GM23338 (cell line): Measurements from ENCODE around the gene C19orf81. TPM values are rescaled to one million over a fixed set of nuclear protein-coding genes. Genes with fewer than 3 reads are reported as not detected.

ENCODE experiments used
- ATAC-seq: fragments of 200-7000 bp; cut with Tn5 transposase; 3 replicates; pipeline ENCODE4 v1.9.1; 2020
- DNase-seq: peaks from one replicate; pipeline ENCODE4 v3.0.0-alpha.2; 2015; ENCODE audit warnings: low spot score
- H2AFZ ChIP-seq: fragments of 200-600 bp; sonication (generic); 2 replicates; pipeline ENCODE4 v1.8.0; 2016; ENCODE audit warnings: antibody characterized with exemption, mild to moderate bottlenecking, moderate library complexity
- H3F3A ChIP-seq: fragments of 200-600 bp; sonication (generic); replicated peaks from 2 replicates; pipeline ENCODE4 v1.8.0; 2017; ENCODE audit warnings: antibody characterized with exemption, mixed run types, low read depth
- H3K27ac ChIP-seq: fragments of 200-600 bp; sonication (generic); 2 replicates; pipeline ENCODE4 v1.6.1; 2016; ENCODE audit warnings: low read depth
- H3K27me3 ChIP-seq: fragments of 200-600 bp; sonication (generic); 2 replicates; pipeline ENCODE4 v1.8.0; 2016; ENCODE audit warnings: mild to moderate bottlenecking, mixed run types, moderate library complexity; ENCODE audit not compliant: insufficient read depth
- H3K36me3 ChIP-seq: fragments of 200-600 bp; sonication (generic); 2 replicates; pipeline ENCODE4 v1.8.0; 2016; ENCODE audit warnings: mild to moderate bottlenecking; ENCODE audit not compliant: insufficient read depth
- H3K4me1 ChIP-seq: fragments of 200-600 bp; sonication (generic); 2 replicates; pipeline ENCODE4 v1.8.0; 2016; ENCODE audit warnings: mild to moderate bottlenecking, moderate library complexity; ENCODE audit not compliant: insufficient read depth
- H3K4me2 ChIP-seq: fragments of 200-600 bp; sonication (generic); 2 replicates; pipeline ENCODE4 v1.7.1; 2017; ENCODE audit warnings: mixed run types
- H3K4me3 ChIP-seq: fragments of 200-600 bp; sonication (generic); 2 replicates; pipeline ENCODE4 v1.6.1; 2016; ENCODE audit warnings: mixed run types
- H3K79me2 ChIP-seq: fragments of 200-600 bp; sonication (generic); replicated peaks from 2 replicates; pipeline ENCODE4 v1.8.0; 2017; ENCODE audit warnings: mild to moderate bottlenecking; ENCODE audit not compliant: insufficient read depth
- H3K9me2 ChIP-seq: fragments of 200-600 bp; sonication (generic); 2 replicates; pipeline ENCODE4 v1.8.0; 2017; ENCODE audit not compliant: insufficient read depth
- H4K20me1 ChIP-seq: fragments of 200-600 bp; sonication (generic); replicated peaks from 2 replicates; pipeline ENCODE4 v1.8.0; 2017; ENCODE audit warnings: mild to moderate bottlenecking; ENCODE audit not compliant: insufficient read depth
- H3K27ac Mint-ChIP-seq: 2 replicates; pipeline ENCODE4 v1.8.0; 2020; ENCODE audit warnings: inconsistent platforms, mild to moderate bottlenecking, moderate library complexity, mixed read lengths
- H3K27me3 Mint-ChIP-seq: 3 replicates; pipeline ENCODE4 v1.8.0; 2022; ENCODE audit warnings: low read depth, mild to moderate bottlenecking, moderate library complexity, mixed read lengths, inconsistent platforms; ENCODE audit not compliant: insufficient read depth, poor library complexity
- H3K36me3 Mint-ChIP-seq: 3 replicates; pipeline ENCODE4 v1.8.0; 2021; ENCODE audit warnings: low read depth, mild to moderate bottlenecking, inconsistent platforms, moderate library complexity, mixed read lengths
- H3K4me1 Mint-ChIP-seq: 3 replicates; pipeline ENCODE4 v1.8.0; 2020; ENCODE audit warnings: mild to moderate bottlenecking, inconsistent platforms, mixed read lengths
- H3K4me3 Mint-ChIP-seq: 3 replicates; pipeline ENCODE4 v1.8.0; 2021; ENCODE audit warnings: moderate library complexity, mild to moderate bottlenecking, inconsistent platforms, mixed read lengths
- H3K9me3 Mint-ChIP-seq: 3 replicates; pipeline ENCODE4 v1.8.0; 2020; ENCODE audit warnings: moderate library complexity, mild to moderate bottlenecking, inconsistent platforms, mixed read lengths
- CREB1 ChIP-seq: fragments of 250-450 bp; sonication (Bioruptor Pico); IDR thresholded peaks from 2 replicates; pipeline ENCODE4 v1.5.0; 2020; ENCODE audit warnings: low read depth, mild to moderate bottlenecking, moderate library complexity
- EZH2 ChIP-seq: fragments of 200-600 bp; sonication (generic); IDR thresholded peaks from one replicate; pipeline ENCODE4 v1.8.0; 2017; ENCODE audit warnings: antibody characterized with exemption, mild to moderate bottlenecking, low read depth; ENCODE audit not compliant: unreplicated experiment
- EZH2phosphoT487 ChIP-seq: fragments of 200-600 bp; sonication (generic); IDR thresholded peaks from one replicate; pipeline ENCODE4 v1.8.1; 2018; ENCODE audit warnings: antibody characterized with exemption; ENCODE audit not compliant: unreplicated experiment
- JUNB ChIP-seq: IDR thresholded peaks from one replicate; pipeline ENCODE4 v1.6.1; 2016; ENCODE audit warnings: antibody characterized with exemption; ENCODE audit not compliant: unreplicated experiment
- NANOG ChIP-seq: IDR thresholded peaks from 2 replicates; pipeline ENCODE4 v1.6.1; 2016; ENCODE audit warnings: antibody characterized with exemption, borderline replicate concordance
- POLR2AphosphoS5 ChIP-seq: IDR thresholded peaks from 2 replicates; pipeline ENCODE4 v1.6.1; 2016; ENCODE audit warnings: antibody characterized with exemption, low read depth
- STAT1 ChIP-seq: IDR thresholded peaks from one replicate; pipeline ENCODE4 v1.6.1; 2016; ENCODE audit warnings: antibody characterized with exemption; ENCODE audit not compliant: unreplicated experiment
- ZNF114 ChIP-seq: fragments of 250-450 bp; sonication (Bioruptor Pico); IDR thresholded peaks from 2 replicates; pipeline ENCODE4 v1.5.0; 2020; ENCODE audit warnings: mild to moderate bottlenecking, moderate library complexity
- ZNF331 ChIP-seq: fragments of 250-450 bp; sonication (Bioruptor Pico); IDR thresholded peaks from 2 replicates; pipeline ENCODE4 v1.5.0; 2020; ENCODE audit warnings: low read depth, mild to moderate bottlenecking, moderate library complexity
- polyA plus RNA-seq: library from polyadenylated mRNA; unstranded; fragments of >200 nt; fragmentation: Nextera tagmentation; extraction: Ambion mirVana; gene quantifications from 2 replicates; pipeline ENCODE4 v1.2.1, GENCODE V29; 2016
- total RNA-seq: library from RNA; depleted of rRNA; stranded (reverse); fragments of >200 nt; shearing (Covaris generic); gene quantifications from 2 replicates; pipeline ENCODE4 v1.2.3, GENCODE V29; 2014
- TF ChIP-seq, protein P1 (sequence below): fragments of 250-450 bp; sonication (Bioruptor Pico); IDR thresholded peaks from 2 replicates; pipeline ENCODE4 v1.5.0; 2020; ENCODE audit warnings: mild to moderate bottlenecking, moderate library complexity
- TF ChIP-seq, protein P2 (sequence below): IDR thresholded peaks from 2 replicates; pipeline ENCODE4 v1.6.1; 2016; ENCODE audit warnings: antibody characterized with exemption
- TF ChIP-seq, protein P3 (sequence below), 2 experiments: fragments of 200-600 bp in 1 of 2; sonication (generic) in 1 of 2; conservative IDR thresholded peaks; 2 replicates each; pipeline versions ENCODE4 v1.5.1 to v1.6.1; 2016 to 2017; ENCODE audit warnings: antibody characterized with exemption in 2 of 2, low read depth in 2 of 2, mild to moderate bottlenecking in 2 of 2, moderate library complexity in 1 of 2
- TF ChIP-seq, protein P4 (sequence below): IDR thresholded peaks from one replicate; pipeline ENCODE4 v1.6.1; 2018; ENCODE audit warnings: antibody characterized with exemption; ENCODE audit not compliant: unreplicated experiment

C19orf81 gene
- total and polyA plus RNA-seq, 2 experiments from 2014 or later: 23.2 to 54.3 TPM

DNA sequence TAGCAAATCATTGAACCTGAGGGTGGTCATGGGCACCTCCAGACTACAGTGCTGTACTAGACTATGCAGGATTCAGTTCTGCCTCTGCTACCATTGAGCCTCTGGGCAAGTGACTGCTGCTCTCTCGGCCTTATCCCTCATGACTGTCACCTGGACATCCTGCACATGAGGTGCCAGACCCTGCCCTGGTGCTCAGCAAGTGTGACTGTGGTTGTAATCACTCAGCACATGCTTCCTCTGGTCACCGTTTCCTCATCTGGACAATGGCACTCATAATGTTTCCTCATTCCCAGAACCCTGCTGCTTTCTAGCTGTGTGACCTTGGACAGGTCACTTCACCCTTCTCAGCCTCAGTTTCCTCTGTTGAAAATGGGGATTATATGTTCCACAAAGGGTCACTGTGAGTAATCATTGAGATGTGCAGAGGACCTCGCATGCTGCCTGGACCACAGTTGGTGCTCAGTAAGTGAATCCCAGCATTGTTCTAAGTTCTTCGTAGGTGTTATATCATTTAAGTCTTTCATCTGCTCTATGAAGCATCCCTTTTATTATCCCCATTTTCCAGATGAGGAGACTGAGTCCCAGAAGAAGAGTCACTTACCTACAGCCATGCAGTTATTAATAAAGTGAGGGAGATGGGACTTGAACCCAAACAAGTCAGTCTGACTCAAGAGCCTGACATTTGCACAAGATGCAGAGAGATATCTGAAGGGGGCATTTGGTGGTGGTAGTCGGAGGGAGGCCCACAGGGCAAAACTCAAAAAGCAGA lies 12.7 kb upstream of the C19orf81 start:
- Histone ChIP-seq H3K36me3 (peaks cover 8% of the 10 kb centered on the region; the same call in 1 of the 2 replicates), H4K20me1 (no peaks in the 10 kb centered on the region), H3K79me2 (no peaks in the 10 kb centered on the region), H3K4me2 (no peak overlapping the region), H3K27ac (no peak overlapping the region), H3K27me3 (peaks cover 7% of the 10 kb centered on the region), H2AFZ (no peak overlapping the region), H3K4me3 (no peak overlapping the region), H3F3A (no peaks in the 10 kb centered on the region; the same call in 1 of the 2 replicates), H3K9me2 (no peaks in the 10 kb centered on the region), H3K4me1 (peaks cover 9% of the 10 kb centered on the region; the same call in 1 of the 2 replicates)
- no peak for ATAC-seq
- H3K36me3 Mint-ChIP-seq: peaks cover 47% of the 10 kb centered on the region
- TF ChIP-seq, protein P1, sequence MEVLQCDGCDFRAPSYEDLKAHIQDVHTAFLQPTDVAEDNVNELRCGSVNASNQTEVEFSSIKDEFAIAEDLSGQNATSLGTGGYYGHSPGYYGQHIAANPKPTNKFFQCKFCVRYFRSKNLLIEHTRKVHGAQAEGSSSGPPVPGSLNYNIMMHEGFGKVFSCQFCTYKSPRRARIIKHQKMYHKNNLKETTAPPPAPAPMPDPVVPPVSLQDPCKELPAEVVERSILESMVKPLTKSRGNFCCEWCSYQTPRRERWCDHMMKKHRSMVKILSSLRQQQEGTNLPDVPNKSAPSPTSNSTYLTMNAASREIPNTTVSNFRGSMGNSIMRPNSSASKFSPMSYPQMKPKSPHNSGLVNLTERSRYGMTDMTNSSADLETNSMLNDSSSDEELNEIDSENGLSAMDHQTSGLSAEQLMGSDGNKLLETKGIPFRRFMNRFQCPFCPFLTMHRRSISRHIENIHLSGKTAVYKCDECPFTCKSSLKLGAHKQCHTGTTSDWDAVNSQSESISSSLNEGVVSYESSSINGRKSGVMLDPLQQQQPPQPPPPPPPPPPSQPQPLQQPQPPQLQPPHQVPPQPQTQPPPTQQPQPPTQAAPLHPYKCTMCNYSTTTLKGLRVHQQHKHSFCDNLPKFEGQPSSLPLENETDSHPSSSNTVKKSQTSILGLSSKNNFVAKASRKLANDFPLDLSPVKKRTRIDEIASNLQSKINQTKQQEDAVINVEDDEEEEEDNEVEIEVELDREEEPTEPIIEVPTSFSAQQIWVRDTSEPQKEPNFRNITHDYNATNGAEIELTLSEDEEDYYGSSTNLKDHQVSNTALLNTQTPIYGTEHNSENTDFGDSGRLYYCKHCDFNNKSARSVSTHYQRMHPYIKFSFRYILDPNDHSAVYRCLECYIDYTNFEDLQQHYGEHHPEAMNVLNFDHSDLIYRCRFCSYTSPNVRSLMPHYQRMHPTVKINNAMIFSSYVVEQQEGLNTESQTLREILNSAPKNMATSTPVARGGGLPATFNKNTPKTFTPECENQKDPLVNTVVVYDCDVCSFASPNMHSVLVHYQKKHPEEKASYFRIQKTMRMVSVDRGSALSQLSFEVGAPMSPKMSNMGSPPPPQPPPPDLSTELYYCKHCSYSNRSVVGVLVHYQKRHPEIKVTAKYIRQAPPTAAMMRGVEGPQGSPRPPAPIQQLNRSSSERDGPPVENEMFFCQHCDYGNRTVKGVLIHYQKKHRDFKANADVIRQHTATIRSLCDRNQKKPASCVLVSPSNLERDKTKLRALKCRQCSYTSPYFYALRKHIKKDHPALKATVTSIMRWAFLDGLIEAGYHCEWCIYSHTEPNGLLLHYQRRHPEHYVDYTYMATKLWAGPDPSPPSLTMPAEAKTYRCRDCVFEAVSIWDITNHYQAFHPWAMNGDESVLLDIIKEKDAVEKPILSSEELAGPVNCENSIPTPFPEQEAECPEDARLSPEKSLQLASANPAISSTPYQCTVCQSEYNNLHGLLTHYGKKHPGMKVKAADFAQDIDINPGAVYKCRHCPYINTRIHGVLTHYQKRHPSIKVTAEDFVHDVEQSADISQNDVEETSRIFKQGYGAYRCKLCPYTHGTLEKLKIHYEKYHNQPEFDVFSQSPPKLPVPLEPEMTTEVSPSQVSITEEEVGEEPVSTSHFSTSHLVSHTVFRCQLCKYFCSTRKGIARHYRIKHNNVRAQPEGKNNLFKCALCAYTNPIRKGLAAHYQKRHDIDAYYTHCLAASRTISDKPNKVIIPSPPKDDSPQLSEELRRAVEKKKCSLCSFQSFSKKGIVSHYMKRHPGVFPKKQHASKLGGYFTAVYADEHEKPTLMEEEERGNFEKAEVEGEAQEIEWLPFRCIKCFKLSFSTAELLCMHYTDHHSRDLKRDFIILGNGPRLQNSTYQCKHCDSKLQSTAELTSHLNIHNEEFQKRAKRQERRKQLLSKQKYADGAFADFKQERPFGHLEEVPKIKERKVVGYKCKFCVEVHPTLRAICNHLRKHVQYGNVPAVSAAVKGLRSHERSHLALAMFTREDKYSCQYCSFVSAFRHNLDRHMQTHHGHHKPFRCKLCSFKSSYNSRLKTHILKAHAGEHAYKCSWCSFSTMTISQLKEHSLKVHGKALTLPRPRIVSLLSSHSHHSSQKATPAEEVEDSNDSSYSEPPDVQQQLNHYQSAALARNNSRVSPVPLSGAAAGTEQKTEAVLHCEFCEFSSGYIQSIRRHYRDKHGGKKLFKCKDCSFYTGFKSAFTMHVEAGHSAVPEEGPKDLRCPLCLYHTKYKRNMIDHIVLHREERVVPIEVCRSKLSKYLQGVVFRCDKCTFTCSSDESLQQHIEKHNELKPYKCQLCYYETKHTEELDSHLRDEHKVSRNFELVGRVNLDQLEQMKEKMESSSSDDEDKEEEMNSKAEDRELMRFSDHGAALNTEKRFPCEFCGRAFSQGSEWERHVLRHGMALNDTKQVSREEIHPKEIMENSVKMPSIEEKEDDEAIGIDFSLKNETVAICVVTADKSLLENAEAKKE (CRISPR knock-in tag): no peak
- TF ChIP-seq STAT1 (no peak), JUNB (no peak), EZH2 (no peak), NANOG (no peak), ZNF331 (CRISPR knock-in tag) (no peak), POLR2AphosphoS5 (no peak), ZNF114 (CRISPR knock-in tag) (no peak), EZH2phosphoT487 (no peak), CREB1 (CRISPR knock-in tag) (no peak)
- TF ChIP-seq, protein P2, sequence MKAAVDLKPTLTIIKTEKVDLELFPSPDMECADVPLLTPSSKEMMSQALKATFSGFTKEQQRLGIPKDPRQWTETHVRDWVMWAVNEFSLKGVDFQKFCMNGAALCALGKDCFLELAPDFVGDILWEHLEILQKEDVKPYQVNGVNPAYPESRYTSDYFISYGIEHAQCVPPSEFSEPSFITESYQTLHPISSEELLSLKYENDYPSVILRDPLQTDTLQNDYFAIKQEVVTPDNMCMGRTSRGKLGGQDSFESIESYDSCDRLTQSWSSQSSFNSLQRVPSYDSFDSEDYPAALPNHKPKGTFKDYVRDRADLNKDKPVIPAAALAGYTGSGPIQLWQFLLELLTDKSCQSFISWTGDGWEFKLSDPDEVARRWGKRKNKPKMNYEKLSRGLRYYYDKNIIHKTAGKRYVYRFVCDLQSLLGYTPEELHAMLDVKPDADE: no peak
- TF ChIP-seq, protein P3, sequence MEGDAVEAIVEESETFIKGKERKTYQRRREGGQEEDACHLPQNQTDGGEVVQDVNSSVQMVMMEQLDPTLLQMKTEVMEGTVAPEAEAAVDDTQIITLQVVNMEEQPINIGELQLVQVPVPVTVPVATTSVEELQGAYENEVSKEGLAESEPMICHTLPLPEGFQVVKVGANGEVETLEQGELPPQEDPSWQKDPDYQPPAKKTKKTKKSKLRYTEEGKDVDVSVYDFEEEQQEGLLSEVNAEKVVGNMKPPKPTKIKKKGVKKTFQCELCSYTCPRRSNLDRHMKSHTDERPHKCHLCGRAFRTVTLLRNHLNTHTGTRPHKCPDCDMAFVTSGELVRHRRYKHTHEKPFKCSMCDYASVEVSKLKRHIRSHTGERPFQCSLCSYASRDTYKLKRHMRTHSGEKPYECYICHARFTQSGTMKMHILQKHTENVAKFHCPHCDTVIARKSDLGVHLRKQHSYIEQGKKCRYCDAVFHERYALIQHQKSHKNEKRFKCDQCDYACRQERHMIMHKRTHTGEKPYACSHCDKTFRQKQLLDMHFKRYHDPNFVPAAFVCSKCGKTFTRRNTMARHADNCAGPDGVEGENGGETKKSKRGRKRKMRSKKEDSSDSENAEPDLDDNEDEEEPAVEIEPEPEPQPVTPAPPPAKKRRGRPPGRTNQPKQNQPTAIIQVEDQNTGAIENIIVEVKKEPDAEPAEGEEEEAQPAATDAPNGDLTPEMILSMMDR (conservative IDR thresholded peaks at IDR 0.05; ENCODE audit: low read depth in 2 of 2): no peak
- TF ChIP-seq, protein P4, sequence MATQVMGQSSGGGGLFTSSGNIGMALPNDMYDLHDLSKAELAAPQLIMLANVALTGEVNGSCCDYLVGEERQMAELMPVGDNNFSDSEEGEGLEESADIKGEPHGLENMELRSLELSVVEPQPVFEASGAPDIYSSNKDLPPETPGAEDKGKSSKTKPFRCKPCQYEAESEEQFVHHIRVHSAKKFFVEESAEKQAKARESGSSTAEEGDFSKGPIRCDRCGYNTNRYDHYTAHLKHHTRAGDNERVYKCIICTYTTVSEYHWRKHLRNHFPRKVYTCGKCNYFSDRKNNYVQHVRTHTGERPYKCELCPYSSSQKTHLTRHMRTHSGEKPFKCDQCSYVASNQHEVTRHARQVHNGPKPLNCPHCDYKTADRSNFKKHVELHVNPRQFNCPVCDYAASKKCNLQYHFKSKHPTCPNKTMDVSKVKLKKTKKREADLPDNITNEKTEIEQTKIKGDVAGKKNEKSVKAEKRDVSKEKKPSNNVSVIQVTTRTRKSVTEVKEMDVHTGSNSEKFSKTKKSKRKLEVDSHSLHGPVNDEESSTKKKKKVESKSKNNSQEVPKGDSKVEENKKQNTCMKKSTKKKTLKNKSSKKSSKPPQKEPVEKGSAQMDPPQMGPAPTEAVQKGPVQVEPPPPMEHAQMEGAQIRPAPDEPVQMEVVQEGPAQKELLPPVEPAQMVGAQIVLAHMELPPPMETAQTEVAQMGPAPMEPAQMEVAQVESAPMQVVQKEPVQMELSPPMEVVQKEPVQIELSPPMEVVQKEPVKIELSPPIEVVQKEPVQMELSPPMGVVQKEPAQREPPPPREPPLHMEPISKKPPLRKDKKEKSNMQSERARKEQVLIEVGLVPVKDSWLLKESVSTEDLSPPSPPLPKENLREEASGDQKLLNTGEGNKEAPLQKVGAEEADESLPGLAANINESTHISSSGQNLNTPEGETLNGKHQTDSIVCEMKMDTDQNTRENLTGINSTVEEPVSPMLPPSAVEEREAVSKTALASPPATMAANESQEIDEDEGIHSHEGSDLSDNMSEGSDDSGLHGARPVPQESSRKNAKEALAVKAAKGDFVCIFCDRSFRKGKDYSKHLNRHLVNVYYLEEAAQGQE: no peak
- H3K27me3 Mint-ChIP-seq: peaks cover 16% of the 10 kb centered on the region
- no peaks in the 10 kb centered on the region for H3K4me1 Mint-ChIP-seq
- no peak overlapping the region for H3K4me3 Mint-ChIP-seq
- H3K9me3 Mint-ChIP-seq: peaks cover 86% of the 10 kb centered on the region
- no peak for DNase-seq
- H3K27ac Mint-ChIP-seq: no peak overlapping the region
